IPS-15b (cell line): ENCODE data around the gene SIGLEC8.

ENCODE experiments used
- H3K27me3 ChIP-seq: one replicate; pipeline ENCODE4 v1.6.1; 2013; ENCODE audit warnings: low read length; ENCODE audit not compliant: control insufficient read depth, insufficient read depth
- H3K36me3 ChIP-seq: one replicate; pipeline ENCODE4 v1.6.1; 2013; ENCODE audit warnings: low read length; ENCODE audit not compliant: control insufficient read depth, insufficient read depth
- H3K4me1 ChIP-seq: one replicate; pipeline ENCODE4 v1.6.1; 2013; ENCODE audit warnings: mild to moderate bottlenecking, low read length; ENCODE audit not compliant: control insufficient read depth, insufficient read depth
- H3K4me3 ChIP-seq: one replicate; pipeline ENCODE4 v1.5.1; 2013; ENCODE audit warnings: low read depth, low read length
- H3K9ac ChIP-seq: one replicate; pipeline ENCODE4 v1.6.1; 2013; ENCODE audit warnings: low read depth, mild to moderate bottlenecking, low read length
- H3K9me3 ChIP-seq: one replicate; pipeline ENCODE4 v1.6.1; 2013; ENCODE audit warnings: mild to moderate bottlenecking, low read length; ENCODE audit not compliant: control insufficient read depth, insufficient read depth

Gene SIGLEC8

DNA sequence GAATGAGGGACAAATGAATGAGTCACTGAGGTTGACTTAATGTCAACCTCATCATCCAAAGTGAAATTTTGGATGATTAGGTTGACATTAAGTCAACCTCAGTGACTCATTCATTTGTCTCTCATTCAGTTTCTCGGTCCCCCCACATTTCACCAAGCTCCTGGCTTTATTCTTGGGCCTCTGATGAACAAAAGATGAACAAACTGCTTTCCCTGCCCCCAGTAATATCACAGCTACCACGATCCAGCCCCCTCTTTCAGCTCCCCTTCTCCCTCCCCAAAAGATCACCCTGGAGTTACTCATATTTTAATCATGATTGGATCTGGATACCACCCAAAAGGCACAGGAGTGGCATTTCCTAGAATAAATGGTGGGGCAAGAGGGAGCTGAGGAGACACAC is 30.9 kb upstream of the SIGLEC8 start:
- Histone ChIP-seq H3K9me3 (no peaks in the 10 kb centered on the region), H3K9ac (no peak overlapping the region)

DNA sequence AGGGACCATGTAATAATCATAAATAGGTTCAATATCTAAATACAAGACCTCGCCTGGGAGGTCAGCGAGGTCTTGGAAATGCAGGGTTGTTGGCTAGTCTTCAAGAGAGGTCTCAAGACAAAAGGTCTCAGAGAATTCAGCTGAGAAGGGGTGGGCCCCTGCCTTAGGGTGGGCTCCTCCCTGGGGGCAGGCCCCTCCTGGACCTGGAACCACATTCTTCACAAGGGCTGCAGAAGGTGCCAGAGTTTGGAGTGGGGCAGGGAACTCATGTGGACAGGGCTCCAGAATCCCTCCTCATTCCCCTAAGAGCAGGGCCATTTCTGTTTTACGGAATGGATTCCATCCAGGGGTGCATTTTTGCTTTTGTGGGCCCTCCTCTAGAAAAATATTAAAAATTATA is 30.2 kb upstream of the SIGLEC8 start:
- Histone ChIP-seq H3K4me1 (no peaks in the 10 kb centered on the region), H3K36me3 (no peaks in the 10 kb centered on the region), H3K9me3 (no peaks in the 10 kb centered on the region), H3K27me3 (peaks cover 3% of the 10 kb centered on the region), H3K4me3 (no peak overlapping the region), H3K9ac (no peak overlapping the region)

More for the DNA sequence above, 30.9 kb upstream of the SIGLEC8 start:
- H3K4me3 ChIP-seq: no peak overlapping the region
- H3K27me3 ChIP-seq: peaks cover 2% of the 10 kb centered on the region
- H3K36me3 ChIP-seq: no peaks in the 10 kb centered on the region
- H3K4me1 ChIP-seq: no peaks in the 10 kb centered on the region

DNA sequence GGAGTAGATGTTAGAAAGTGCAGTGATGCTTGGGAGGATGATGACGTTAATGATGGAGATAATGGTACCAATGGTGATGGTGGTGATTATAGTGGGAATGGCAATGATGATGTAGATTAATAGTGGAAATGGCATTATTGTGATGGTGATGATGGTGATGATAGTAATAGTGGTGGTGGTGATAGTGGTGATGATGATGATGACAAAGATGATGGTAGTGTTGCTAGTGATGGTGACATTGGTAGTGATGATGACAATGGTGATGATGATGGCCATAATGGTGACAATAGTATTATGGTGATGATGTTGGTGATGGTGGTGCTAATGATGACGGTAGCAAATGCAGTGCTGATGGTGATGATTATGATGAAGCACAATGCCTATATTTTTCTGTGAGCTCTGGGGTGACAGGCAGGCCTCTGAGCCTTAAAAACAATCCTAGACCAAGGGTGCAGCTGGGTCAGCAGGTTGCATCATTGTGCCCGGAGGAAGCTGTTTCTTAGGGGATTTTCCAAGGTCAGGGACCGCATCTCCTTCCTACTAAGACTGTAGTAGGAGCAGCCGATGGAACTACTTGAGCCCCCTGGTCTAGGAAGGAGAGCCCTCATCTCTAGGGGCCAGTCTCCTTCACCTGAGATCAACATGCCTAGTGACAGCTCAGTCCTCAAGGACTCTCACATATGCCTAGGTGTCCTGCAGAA is 27.9 kb upstream of the SIGLEC8 start:
- Histone ChIP-seq H3K4me3 (no peak overlapping the region), H3K9ac (no peak overlapping the region), H3K4me1 (no peaks in the 10 kb centered on the region), H3K36me3 (no peaks in the 10 kb centered on the region), H3K27me3 (peaks cover 3% of the 10 kb centered on the region), H3K9me3 (no peaks in the 10 kb centered on the region)

DNA sequence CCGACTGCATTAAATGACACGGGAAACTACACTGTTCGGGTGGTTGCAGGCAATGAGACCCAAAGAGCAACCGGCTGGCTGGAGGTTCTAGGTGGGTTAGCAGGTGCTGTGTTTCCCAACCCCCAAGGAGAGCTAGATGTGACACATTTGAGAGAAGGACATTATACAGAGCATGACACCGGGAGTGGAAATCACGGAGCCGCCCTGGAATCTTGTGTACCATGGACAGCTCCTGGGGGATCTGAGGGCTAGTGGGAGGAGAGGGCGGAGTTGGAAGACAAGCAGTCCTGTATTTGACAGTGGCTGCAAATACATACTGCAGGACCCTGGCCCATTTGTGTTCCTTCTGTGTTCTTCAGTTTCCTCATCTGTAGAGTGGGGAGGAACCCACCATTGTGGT is 22.3 kb upstream of the SIGLEC8 start:
- no peaks in the 10 kb centered on the region for H3K4me1 ChIP-seq
- no peaks in the 10 kb centered on the region for H3K9me3 ChIP-seq
- H3K9ac ChIP-seq: no peak overlapping the region
- H3K27me3 ChIP-seq: peaks cover 3% of the 10 kb centered on the region
- H3K36me3 ChIP-seq: no peaks in the 10 kb centered on the region
- no peak overlapping the region for H3K4me3 ChIP-seq

DNA sequence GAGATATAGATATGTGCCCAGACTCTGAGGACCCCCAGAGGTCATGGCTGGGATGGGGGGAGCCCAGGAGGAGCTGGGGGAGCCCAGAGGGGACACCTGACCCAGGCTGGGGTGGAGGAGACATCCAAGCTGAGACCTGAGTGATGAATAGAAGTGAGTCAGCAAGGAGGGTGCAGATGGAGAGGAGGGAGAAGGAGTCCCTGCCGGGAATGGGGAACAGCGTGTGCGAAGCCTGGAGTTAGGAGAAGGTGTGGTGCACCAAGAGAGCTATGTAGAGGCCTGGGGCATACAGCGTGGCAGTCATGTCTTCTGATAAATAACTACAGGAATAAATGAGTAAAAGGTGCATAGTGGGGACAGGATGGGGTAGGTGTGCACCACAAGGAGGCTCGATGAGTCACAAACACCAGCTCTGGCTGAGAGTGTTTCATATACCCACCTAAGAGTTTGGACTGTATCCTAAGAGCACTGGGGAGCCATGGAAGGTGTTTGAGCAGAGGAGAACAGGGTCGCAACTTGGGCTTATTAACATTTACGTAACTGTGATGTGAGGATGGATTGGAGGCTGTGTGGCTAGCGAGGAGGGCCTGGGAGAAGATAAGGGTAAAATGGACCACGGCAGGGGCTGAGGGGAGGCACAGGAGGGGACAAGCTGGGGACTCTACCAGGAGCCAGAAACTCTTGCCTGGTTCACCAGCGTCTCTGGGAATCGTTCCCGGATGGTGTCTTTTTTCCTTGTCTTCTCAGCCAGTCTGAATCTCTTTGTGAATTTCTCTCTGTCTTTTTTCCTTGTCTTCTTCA is 21.5 kb upstream of the SIGLEC8 start:
- Histone ChIP-seq H3K9ac (no peak overlapping the region), H3K27me3 (peaks cover 3% of the 10 kb centered on the region), H3K9me3 (no peaks in the 10 kb centered on the region), H3K4me3 (no peak overlapping the region), H3K4me1 (no peaks in the 10 kb centered on the region), H3K36me3 (no peaks in the 10 kb centered on the region)

DNA sequence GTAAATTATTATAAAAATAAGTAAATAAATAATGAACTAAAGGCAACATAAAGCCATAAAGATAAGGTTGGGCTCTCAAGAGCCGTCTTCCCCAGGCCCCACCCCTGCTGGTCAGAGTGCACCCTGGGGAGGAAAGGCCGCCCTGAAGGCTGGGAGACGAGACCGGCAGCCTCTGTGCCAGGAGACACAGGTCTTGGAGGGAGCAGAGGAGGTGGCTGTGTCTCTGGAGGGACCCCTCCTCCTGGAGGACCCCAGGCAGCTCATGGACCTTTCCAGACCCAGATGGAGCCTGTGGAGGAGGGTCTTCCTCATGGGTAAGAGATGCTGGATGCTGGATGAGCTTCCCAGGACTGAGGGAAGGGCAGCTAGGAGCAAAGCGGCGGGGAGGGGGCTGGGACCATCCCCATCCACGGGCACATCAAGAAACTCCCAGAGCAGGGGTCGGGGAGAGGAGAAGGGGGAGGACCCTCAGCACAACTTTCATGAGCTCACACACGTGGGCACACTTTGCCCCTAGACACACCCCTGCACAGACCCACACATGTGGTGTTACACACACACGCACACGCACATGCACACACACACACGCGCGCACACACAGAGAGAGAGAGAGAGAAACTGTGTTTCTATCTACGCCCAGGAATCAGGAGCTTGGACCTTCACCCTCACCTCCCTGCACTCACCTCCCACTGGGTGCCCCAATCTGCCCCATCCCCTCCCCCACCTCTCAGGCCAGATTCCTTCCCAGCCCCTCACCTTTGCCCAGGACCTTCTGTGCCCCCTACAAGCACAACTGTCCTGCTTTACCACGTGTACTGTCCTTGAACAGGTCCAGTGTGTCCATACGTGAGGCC is 20.4 kb upstream of the SIGLEC8 start, which contains the start of gene CEACAM18:
TSS of gene CEACAM18 (plus strand) at position 159 of the 854 bp plus-strand sequence.
- no peaks in the 10 kb centered on the region for H3K4me1 ChIP-seq
- no peaks in the 10 kb centered on the region for H3K36me3 ChIP-seq
- peaks cover 5% of the 10 kb centered on the region for H3K27me3 ChIP-seq
- H3K9ac ChIP-seq: no peak within 1 kb of the TSS
- no peaks in the 10 kb centered on the region for H3K9me3 ChIP-seq
- H3K4me3 ChIP-seq: no peak within 1 kb of the TSS

DNA sequence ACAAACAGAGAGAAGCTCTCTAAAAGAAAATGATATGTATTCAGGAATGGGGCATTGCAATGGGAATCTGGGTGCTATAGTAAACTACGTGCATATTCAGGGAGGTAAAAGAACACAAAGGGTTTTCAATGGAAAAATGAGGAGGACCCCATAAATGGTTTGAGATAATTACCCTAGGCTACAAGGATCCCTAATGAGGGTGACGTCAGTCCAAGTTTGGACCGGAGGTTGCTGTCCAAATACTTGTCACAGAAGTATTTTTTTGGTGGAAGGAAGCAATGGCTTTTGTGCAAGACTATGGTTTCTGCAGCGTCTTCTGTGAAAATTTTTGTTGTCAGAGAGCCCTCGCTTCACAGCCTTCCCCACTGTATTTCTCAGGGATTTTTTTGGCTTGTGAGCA is 19.1 kb upstream of the SIGLEC8 start:
- Histone ChIP-seq H3K9ac (no peak overlapping the region), H3K4me3 (no peak overlapping the region), H3K4me1 (no peaks in the 10 kb centered on the region), H3K9me3 (no peaks in the 10 kb centered on the region), H3K36me3 (no peaks in the 10 kb centered on the region), H3K27me3 (peaks cover 4% of the 10 kb centered on the region)

DNA sequence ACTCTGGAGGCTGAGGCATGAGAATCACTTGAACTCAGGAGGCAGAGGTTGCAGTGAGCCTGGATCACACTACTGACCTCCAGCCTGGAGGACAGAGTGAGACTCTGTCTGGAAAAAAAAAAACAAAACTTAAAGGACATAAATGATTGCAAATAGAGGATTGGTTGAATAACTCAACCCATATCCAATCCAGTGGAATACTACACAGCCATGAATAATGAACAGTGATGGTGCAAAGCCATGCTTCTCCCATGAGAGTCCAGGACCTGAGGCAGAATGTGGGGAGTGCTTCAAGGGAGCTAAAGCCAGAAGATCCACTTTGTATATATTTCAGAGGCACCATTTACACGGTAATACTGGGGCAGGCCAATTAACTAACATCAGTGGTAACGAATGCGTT is 17.9 kb upstream of the SIGLEC8 start:
- Histone ChIP-seq H3K9ac (no peak overlapping the region), H3K9me3 (no peaks in the 10 kb centered on the region), H3K36me3 (no peaks in the 10 kb centered on the region), H3K4me3 (no peak overlapping the region), H3K27me3 (peaks cover 4% of the 10 kb centered on the region), H3K4me1 (no peaks in the 10 kb centered on the region)

DNA sequence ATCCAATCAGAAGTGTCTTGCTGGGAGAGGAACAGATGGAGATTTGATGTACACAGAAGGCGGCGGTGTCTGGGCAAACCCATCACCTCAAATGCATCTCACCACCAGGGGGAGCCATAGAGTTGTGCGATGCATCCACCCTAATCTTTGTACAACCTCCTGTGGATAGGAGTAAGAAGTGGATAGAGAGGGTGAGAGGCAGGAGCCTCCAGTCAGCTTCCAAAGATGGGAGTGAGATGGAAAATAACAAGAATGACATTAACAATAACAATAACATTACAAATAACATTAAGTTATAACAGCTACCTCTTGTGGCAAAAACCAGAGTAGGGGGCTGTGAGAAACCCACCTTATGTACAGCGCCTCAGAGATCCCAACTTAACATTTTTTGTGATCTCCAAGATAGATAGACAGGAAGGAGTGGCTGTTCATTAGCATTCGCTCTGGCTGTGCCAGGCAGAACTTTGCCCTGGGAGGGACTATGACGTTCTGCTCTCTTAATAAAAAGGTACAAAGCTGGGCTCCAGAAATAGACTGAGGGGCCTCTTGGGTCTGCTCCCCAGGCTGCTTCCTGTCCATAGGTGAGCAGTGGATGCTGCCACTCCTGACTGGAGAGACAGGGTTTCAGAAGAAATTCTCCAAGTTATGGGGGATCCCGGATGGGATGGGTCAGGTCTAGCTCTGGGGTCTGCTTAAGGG is 14.9 kb upstream of the SIGLEC8 start:
- Histone ChIP-seq H3K4me1 (no peaks in the 10 kb centered on the region), H3K9me3 (no peaks in the 10 kb centered on the region), H3K4me3 (no peak overlapping the region), H3K36me3 (no peaks in the 10 kb centered on the region), H3K27me3 (peaks cover 7% of the 10 kb centered on the region), H3K9ac (no peak overlapping the region)

DNA sequence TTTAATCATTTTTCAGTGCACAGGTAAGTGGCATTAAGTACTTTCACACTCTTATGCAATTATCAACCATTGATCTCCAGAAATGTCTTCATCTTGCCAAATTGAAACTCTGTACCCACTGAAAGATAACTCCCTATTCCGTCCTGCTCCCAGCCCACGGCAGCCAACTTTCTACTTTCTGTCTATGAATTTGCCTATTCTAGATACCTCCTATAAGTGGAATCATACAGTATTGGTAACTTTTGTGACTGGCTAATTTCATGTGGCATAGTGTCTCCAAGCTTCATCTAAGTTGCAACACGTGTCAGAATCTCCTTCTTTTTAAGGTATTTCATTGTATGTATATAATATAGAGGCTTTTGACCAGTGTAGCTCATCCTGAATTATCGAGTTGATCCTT is 14.4 kb upstream of the SIGLEC8 start:
- Histone ChIP-seq H3K27me3 (peaks cover 12% of the 10 kb centered on the region), H3K4me3 (no peak overlapping the region), H3K4me1 (no peaks in the 10 kb centered on the region)

DNA sequence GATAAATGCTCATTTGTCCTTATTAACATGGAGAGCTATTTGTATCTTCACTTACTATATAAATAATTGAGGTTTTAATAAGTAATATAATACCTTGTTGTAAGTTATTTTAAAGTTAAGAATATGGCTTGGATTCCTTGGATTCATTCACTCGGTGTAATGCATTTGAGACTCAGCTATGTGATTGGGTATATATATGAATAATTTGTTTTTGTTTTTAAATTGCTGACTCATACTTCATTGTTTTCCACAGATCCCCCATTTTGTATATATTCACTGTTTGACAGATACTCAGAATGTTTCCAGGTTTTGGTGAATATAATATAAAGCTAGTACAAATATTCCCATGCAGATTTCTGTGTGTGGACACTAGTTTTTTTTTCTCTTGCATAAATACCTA is 13.3 kb upstream of the SIGLEC8 start:
- Histone ChIP-seq H3K9me3 (no peaks in the 10 kb centered on the region), H3K27me3 (peaks cover 23% of the 10 kb centered on the region), H3K36me3 (no peaks in the 10 kb centered on the region), H3K9ac (no peak overlapping the region), H3K4me1 (no peaks in the 10 kb centered on the region), H3K4me3 (no peak overlapping the region)

More for the DNA sequence above, 14.4 kb upstream of the SIGLEC8 start:
- Histone ChIP-seq H3K9me3 (no peaks in the 10 kb centered on the region), H3K36me3 (no peaks in the 10 kb centered on the region), H3K9ac (no peak overlapping the region)
